HG03558 (cell line): ENCODE measurements around the gene MEOX2.

Source experiments
- ATAC-seq: cut with Tn5 transposase; IDR thresholded peaks from one replicate; pipeline ENCODE4 v1.9.1; 2021; ENCODE audit warnings: moderate number of reproducible peaks; ENCODE audit not compliant: unreplicated experiment; ENCODE audit errors: extremely low read depth

MEOX2 gene

GRCh38 chr7:15620491-15621185 is 65.8 kb downstream of the MEOX2 start:
- ATAC-seq: no peak

- no peak for ATAC-seq
Measured at GRCh38 chr7:15618275-15618674, 68.2 kb downstream of the MEOX2 start.

DNA sequence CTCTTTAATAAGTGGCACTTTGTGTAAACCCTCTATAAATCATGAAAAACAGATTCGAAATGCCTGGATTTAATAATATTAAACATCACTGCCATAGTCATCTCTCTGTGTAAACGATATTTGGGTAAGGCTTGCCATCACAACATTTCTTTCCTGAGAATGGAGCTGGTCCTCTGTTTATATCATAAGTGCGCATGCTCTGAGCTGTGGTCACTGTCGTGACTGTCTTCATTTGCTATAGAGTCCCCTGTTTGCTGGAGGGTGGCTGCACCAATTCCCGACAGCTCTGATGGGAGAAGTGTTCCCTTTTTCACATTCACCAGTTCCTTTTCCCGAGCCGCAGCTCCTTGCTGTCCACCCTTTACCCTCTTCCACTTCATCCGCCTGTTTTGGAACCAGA is 74.3 kb downstream of the MEOX2 start:
- ATAC-seq: no peak

GRCh38 chr7:15610503-15610902 is 76.0 kb downstream of the MEOX2 start:
- no peak for ATAC-seq

DNA sequence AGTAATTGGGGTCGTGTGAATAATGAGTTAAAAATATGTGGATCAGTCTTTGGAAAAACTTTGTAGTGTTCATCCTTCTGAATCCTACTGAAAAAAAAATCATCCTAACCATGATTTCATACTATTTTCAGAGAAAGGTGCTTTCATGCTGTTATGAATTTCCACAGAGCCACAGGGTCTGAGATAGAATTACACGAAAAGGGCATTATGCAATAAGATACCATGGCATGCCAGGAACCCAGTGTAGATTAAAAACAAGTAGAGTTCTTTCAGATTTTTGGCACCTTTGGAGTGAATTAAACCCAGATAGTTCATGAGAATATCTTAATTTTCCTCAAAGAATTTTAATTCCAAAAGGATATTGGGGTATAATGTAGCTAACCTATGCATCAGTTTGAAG is 77.2 kb downstream of the MEOX2 start:
- no peak for ATAC-seq

DNA sequence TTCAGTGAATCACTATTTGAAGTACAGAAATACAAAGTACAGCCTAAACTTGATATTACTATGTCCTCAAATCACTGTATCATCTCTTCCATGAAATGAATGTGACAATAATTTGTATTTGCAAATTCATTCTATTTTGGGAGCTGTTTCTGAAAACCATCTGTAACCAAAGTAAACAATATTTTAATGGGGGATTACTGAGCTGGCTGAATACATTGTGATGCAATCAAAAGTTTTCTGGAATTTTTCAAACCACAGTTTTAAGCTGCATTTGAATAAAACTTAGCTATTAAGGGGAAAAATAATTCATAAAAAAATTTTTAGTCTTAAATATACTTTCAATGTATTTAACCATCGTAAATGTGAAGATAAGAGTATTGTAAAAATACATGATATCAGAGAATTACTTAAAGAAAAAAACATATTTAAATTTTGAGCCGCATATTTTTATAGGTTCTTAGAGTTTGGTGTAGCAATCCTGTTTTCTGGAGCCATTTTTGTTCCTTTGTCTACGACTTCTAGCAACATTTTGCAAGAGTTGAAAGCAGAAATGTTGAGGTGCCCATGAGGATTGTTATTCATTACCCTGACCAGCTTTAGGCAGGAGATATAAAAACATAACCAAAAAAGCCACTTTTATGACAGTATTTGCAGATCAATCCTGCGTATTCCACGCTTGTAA is 78.8 kb downstream of the MEOX2 start:
- ATAC-seq: no peak

- no peak for ATAC-seq
Measured at GRCh38 chr7:15606561-15606960, 79.9 kb downstream of the MEOX2 start.

GRCh38 chr7:15604166-15604565 is 82.3 kb downstream of the MEOX2 start:
- ATAC-seq: no peak

- ATAC-seq: no peak
Measured at GRCh38 chr7:15603124-15603523, 83.4 kb downstream of the MEOX2 start.

DNA sequence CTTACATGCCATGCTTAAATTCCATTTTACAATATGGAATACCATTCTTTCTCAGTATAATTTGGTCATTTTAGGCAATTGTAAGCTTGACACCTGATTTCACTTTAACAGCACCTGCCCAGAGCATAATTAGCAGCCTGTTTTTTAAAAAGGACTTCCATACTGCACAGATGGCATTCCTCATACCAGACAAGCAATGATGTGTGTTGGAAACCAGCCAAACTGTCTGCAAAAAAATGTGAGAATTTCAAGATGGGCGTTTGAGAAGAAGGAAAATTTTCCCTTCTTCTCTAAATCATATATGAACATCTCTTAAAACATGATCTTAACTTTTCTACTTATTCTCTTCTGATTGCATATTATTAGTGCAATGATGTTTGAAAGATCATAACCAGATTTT is 84.2 kb downstream of the MEOX2 start:
- no peak for ATAC-seq

- no peak for ATAC-seq
Measured at GRCh38 chr7:15601175-15601574, 85.3 kb downstream of the MEOX2 start.

GRCh38 chr7:15600298-15600697 is 86.2 kb downstream of the MEOX2 start:
- ATAC-seq: no peak

- no peak for ATAC-seq
Measured at GRCh38 chr7:15594461-15594860, 92.0 kb downstream of the MEOX2 start.

- ATAC-seq: no peak
Measured at GRCh38 chr7:15593382-15593781, 93.1 kb downstream of the MEOX2 start.

- no peak for ATAC-seq
Measured at GRCh38 chr7:15586266-15586665, 100.2 kb downstream of the MEOX2 start.

GRCh38 chr7:15584575-15584974 is 101.9 kb downstream of the MEOX2 start:
- no peak for ATAC-seq

- ATAC-seq: no peak
Measured at GRCh38 chr7:15582773-15583172, 103.7 kb downstream of the MEOX2 start.

DNA sequence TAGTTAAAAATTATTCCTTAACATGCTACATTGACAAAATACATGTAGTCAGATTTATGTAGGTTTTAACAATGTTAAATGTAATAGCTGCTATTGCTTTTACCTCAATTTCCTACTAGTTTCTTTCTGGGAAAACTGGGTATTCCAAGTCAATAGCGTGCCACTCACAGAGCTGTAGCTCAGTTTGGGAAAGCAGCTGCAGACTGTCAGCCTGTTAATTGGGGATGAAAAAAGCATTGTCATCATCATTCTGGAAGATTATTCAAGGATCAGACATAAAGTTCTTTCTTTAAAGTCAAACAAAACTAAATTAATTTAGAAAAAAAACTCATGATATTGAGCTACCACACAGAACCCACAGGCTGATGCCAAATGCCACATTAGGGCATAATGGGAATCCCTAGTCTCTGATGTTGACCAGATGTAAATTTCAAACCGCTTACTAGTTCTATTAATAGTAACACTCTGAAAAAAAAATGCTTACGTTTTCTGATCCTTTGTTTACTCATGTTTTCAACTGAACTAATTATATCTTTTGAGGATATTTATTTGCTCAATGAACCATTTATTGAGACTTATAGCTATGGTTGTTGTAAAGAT is 105.0 kb downstream of the MEOX2 start:
- ATAC-seq: no peak

- no peak for ATAC-seq
Measured at GRCh38 chr7:15580604-15581351, 105.7 kb downstream of the MEOX2 start.

GRCh38 chr7:15577600-15577999 is 108.9 kb downstream of the MEOX2 start:
- no peak for ATAC-seq

DNA sequence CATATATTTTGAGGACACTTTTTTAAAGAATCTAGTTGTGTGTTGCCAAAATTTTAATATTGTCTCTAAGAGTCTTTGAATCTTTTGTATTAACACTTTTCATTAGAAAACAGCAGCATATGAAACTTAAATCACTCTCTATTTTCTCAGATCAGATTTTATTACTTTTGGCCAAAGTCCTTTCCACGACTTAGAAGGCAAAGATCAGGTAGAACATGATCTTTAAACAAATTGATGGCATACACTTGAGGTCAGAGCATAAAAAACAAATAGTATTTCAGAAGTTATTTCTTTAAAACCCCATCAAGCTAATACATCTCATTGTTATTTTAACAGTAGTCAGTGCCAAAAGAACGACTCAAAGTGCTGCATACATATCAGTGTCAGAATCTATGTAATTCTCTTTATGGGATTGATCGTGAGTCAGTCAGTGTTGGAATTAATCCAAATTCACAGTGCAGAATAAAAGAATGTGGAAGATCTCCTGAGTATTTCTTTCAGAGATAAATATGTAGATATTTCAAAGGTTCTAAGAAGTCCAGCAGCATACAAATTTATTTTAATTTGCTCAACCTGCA is 115.1 kb downstream of the MEOX2 start:
- ATAC-seq: no peak
